RWPE2 (cell line): ENCODE data around the gene DELE1.

ENCODE experiments used
- ATAC-seq: fragments of 200-7000 bp; cut with Tn5 transposase; 3 replicates; pipeline ENCODE4 v1.9.1; 2021; ENCODE audit warnings: low read depth
- DNase-seq: peaks from one replicate; pipeline ENCODE4 v3.0.0-alpha.2; 2020; ENCODE audit warnings: low spot score
- H3K27ac ChIP-seq: fragments of 450-650 bp; 2 replicates; pipeline ENCODE4 v1.5.1; 2017; ENCODE audit warnings: mild to moderate bottlenecking; ENCODE audit not compliant: poor library complexity, severe bottlenecking
- H3K27me3 ChIP-seq: fragments of 250-450 bp; sonication (Bioruptor Pico); 2 replicates; pipeline ENCODE4 v1.5.1; 2021; ENCODE audit warnings: mild to moderate bottlenecking, moderate library complexity; ENCODE audit not compliant: insufficient read depth, poor library complexity, severe bottlenecking
- H3K36me3 ChIP-seq: fragments of 250-450 bp; sonication (Bioruptor Pico); 2 replicates; pipeline ENCODE4 v1.5.1; 2020; ENCODE audit warnings: low read depth, mild to moderate bottlenecking, moderate library complexity
- H3K4me1 ChIP-seq: fragments of 250-450 bp; sonication (Bioruptor Pico); 2 replicates; pipeline ENCODE4 v1.5.1; 2021; ENCODE audit warnings: mild to moderate bottlenecking, moderate library complexity; ENCODE audit not compliant: insufficient read depth, poor library complexity, severe bottlenecking
- H3K4me3 ChIP-seq: fragments of 250-450 bp; sonication (Bioruptor Pico); 2 replicates; pipeline ENCODE4 v1.5.1; 2021; ENCODE audit warnings: mild to moderate bottlenecking, moderate library complexity; ENCODE audit not compliant: severe bottlenecking
- H3K9me3 ChIP-seq: fragments of 250-450 bp; sonication (Bioruptor Pico); 2 replicates; pipeline ENCODE4 v1.5.1; 2021; ENCODE audit warnings: mild to moderate bottlenecking, moderate library complexity; ENCODE audit not compliant: severe bottlenecking
- CTCF ChIP-seq: fragments of 450-650 bp; IDR thresholded peaks from one replicate; pipeline ENCODE4 v1.5.1; 2017; ENCODE audit warnings: mild to moderate bottlenecking, moderate library complexity; ENCODE audit not compliant: poor library complexity, severe bottlenecking

DELE1 gene

GRCh38 chr5:141913560-141914198 is 10.0 kb upstream of the DELE1 start:
- Histone ChIP-seq H3K36me3 (no peaks in the 10 kb centered on the region), H3K27ac (no peak overlapping the region), H3K27me3 (peaks cover 8% of the 10 kb centered on the region), H3K4me3 (no peak overlapping the region), H3K4me1 (no peaks in the 10 kb centered on the region), H3K9me3 (no peaks in the 10 kb centered on the region)
- TF ChIP-seq CTCF = no peak
- DNase-seq = no peak
- ATAC-seq = no peak

GRCh38 chr5:141914199-141914743 is 9.4 kb upstream of the DELE1 start:
- no peaks in the 10 kb centered on the region for H3K4me1 ChIP-seq
- DNase-seq (no peak), ATAC-seq (peak; percentile 56)
- no peak overlapping the region for H3K4me3 ChIP-seq
- H3K9me3 ChIP-seq = no peaks in the 10 kb centered on the region
- peak; percentile 53 for TF ChIP-seq CTCF
- H3K27ac ChIP-seq = no peak overlapping the region
- no peaks in the 10 kb centered on the region for H3K36me3 ChIP-seq
- peaks cover 8% of the 10 kb centered on the region for H3K27me3 ChIP-seq

GRCh38 chr5:141914797-141915196 is 8.9 kb upstream of the DELE1 start:
- no peak overlapping the region for H3K4me3 ChIP-seq
- ATAC-seq (no peak), DNase-seq (no peak)
- H3K27ac ChIP-seq = no peak overlapping the region
- H3K4me1 ChIP-seq = no peaks in the 10 kb centered on the region
- H3K36me3 ChIP-seq = no peaks in the 10 kb centered on the region
- H3K9me3 ChIP-seq = no peaks in the 10 kb centered on the region
- H3K27me3 ChIP-seq = peaks cover 8% of the 10 kb centered on the region
- TF ChIP-seq CTCF = no peak

GRCh38 chr5:141915881-141916336 is 7.8 kb upstream of the DELE1 start:
- DNase-seq (no peak), ATAC-seq (peak; percentile 22; the same call in 1 of the 3 replicates)
- Histone ChIP-seq H3K27me3 (peaks cover 8% of the 10 kb centered on the region), H3K4me3 (no peak overlapping the region), H3K9me3 (no peaks in the 10 kb centered on the region), H3K36me3 (no peaks in the 10 kb centered on the region), H3K27ac (no peak overlapping the region), H3K4me1 (no peaks in the 10 kb centered on the region)
- no peak for TF ChIP-seq CTCF

GRCh38 chr5:141916522-141916921 is 7.1 kb upstream of the DELE1 start:
- Histone ChIP-seq H3K4me1 (no peaks in the 10 kb centered on the region), H3K4me3 (no peak overlapping the region), H3K9me3 (no peaks in the 10 kb centered on the region), H3K27me3 (peaks cover 8% of the 10 kb centered on the region), H3K36me3 (no peaks in the 10 kb centered on the region), H3K27ac (no peak overlapping the region)
- TF ChIP-seq CTCF = no peak
- ATAC-seq (no peak), DNase-seq (no peak)
